Activated naive CD4-positive, alpha-beta T cell (primary cell): Measurements from ENCODE around the gene GAPDH.
A peak's percentile ranks its signal among the peaks of the same experiment; 100 is the strongest.
"Not testable (repeated sequence)": the region's sequence is repeated elsewhere in the genome, so short reads cannot be mapped to it uniquely, and the experiment has no call there.

Source experiments
- DNase-seq, 4 experiments: peaks; one replicate each; lab custom pipeline; 2025; lab: John Stamatoyannopoulos, UW

The GAPDH gene

GRCh38 chr12:6563448-6564050, 29.2 kb downstream of the GAPDH start:
- peak; percentile 27 to 61 (median 38) for DNase-seq

DNA sequence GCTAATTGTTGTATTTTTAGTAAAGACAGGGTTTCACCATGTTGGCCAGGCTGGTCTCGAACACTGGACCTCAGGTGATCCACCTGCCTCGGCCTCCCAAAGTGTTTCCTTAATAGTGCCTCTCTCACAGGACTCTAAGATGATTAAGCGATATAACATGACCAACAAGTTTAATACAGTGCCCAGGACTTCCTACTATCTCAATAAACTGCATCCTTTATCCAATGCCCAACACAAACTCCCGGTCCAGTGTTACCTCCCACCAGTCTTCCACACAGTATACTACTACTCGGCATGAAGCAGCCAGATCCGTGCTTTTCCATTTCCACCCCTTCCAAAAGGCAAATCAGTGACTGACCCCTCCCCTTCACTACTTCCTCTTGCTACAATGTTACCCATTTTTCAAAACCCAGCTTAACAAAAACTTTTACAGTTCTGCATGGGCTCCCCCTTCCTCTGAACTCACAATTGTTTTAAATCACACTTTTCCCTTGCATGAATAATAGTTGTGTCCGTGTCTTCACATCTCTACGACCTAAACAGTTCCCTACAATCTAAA, 32.9 kb downstream of the GAPDH start:
- DNase-seq, result no peak

DNA sequence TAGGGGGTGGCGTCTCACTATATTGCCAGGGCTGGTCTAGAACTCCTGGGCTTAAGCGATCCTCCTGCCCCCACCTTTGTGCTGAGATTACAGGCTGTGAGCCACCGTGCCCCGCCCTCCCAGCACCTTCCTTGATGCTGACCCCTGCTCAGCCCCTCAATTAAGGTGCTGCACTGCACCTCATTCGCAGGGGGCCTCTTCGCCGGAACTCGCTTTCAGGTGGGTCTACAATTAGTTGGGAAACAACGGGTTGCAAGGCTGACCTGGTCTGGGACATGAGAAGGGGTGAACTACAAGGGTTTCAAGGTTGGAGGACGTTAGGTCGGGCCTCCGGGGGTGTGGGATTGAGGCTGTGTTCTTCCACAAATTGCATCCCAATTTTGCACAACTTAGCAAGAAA, 35.0 kb downstream of the GAPDH start:
- no peak for DNase-seq

DNA sequence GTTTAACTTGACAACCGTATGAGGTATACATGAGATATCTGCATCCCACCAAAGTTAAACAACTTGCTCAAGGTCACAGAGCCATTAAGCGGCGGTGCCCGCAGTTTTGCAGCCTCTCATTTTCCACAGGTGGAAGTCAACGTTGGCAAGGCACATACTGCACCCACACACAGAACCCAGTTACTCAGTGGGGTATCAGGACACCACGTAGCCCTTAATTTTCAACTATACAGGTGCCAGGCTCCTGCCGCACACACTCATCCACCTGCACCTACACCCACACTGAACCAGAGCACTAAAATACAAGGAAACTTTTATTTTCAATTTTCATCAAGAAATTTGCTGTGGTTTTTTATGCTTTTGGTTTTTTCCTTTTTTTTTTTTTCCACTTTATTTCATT, 35.5 kb downstream of the GAPDH start:
- DNase-seq, result no peak

DNA sequence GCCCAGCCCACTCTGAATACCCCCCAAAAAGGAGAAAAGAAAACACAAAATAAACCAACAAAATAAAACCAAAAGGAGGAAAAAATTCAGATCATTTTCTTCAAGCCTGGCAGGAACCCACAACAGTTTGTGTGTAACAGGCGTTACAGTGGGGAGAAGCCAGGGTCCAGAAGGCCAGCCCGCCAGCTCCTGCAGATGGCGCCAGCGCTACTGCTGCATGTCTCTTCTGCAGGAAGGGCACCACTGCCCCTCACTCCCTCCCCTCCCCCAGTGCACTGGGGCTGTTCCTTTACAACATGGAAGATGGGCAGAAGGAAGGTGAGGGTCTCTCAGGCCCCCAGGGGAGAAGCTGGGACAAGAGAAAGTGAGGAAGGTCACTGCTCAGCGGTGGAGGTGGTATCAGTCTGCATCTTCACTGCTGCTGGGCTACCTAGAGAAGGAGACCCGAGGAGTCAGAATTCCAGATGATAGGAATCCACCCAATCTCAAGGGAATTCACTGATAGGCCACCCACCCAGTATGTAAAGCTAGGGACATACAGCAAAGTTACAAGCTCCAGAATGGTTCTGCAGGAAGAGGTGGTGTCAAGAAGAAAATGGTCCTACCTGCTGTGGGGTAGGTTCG, 36.1 kb downstream of the GAPDH start:
- peak in 1 of 4 experiments; percentile 24 for DNase-seq

DNA sequence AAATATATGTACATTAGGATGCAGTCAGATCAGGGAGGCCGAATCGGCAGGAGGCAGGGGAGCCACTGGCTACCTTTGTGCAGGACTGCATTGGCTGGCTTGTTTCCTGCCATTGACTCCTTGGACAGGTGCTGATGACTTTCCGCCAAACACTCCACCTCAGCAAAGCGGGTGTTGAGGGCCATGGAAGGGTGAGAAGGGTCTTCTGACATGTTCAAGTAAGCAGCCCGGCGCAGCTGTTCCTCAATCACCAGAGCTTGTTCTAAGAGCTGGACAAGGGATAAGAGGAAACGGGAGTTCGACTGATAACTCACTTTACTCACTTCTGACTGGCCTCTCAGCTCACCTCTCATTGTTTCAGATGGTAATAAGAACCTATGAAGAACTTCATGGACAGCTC, 38.7 kb downstream of the GAPDH start:
- DNase-seq, result no peak

DNA sequence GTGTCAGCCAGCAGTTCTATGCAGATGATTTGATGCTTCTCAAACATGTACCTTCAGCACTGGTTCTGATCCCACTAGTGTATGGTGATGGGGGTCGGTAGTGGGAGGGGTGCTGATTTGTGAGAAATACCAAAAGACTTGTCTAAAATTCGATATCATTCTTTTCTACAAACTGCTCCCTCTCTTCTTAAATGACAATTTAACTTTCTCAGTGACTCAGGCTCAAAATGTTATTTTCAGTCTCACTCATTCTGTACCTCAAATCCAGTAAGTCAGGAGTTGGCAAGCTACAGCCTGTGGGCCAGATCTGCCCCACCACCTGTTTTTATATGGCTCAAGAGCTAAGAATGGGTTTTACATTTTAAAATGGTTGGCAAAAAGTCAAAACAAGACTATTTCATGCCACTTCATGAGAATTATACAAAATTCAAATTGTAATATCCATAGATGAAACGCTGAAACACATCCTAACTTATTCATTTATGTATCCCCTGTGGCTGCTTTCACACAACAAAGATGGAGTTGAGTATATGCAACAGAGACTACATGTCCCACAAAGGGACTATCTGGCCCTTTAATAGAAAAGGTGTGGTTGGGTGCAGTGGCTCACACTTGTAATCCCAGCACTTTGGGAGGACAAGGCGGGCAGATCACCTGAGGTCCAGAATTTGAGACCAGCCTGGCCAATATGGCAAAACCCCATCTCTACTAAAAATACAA, 40.4 kb downstream of the GAPDH start:
- DNase-seq, result no peak

DNA sequence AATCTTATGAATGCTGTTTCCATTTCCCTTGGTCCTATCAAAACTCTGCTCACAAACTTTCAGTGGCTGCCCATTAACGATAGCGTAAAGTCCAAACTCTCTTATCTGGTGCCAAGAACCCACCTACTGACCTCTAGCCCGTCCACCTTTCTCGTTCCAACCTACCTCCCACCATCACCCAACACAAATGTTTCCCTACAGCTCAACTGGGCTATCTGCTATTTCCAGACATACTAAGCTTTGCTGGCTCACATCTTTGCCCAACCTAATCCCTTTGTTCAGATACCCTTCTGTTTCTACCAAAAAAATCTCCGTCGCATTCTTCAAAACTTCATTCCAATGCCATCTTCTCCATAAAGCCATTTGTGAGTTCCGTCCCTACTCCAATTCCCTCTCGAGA, 41.3 kb downstream of the GAPDH start:
- DNase-seq, result no peak

DNA sequence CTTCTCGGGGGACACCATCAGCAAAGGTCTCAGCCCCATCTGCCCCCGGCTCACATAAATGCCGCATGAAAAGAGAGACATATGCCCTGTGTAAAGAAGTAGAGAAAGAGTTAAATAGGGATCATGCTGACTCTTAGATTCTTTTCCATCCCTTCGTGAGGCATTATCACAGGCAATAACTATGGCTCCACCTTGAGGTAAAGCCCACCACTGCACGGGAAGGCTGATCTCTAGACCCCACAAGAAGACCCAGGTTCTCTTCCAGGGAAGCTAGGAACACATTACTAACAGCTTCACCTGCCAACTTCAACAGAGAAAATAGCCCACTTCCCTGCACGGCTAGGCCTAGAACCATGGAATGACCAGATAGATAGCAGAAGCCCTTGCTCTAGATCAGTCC, 47.9 kb downstream of the GAPDH start:
- no peak for DNase-seq

DNA sequence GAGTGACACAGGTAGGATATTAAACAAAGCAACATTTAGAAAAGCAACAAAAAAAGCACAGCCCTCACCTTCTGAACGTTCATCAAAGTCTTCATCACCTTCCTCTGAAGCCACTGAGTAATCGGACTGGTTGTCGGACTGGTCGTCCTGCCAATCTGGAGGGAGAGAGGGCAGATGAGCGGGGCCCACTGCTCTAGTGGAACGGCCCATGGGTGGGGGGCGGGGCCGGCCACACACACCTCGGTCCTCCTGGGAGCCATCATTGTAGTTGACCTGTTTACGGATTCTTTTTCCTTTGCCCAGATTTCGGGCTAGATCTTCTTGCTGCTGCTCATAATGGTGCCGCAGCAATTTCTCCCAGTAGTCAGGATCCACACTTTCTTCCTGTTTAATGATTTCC, 48.6 kb downstream of the GAPDH start:
- no peak for DNase-seq

DNA sequence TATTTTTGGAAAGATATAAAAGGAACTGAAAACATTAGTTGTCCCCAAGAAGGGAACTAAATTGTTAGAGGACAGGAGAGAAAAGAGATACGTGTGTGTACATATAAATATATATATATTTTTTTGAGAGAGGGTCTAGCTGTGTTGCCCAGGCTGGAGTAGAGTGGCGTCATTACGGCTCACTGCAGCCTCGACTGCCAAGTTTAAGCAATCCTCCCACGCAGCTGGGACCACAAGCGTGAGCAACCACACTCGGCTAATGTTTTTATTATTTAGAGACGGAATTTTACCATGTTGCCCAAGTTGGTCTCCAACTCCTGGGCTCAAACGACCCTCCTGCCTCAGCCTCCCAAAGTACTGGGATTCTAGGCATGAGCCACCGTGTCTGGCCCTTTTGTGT, 50.0 kb downstream of the GAPDH start:
- no peak for DNase-seq

GRCh38 chr12:6586569-6586968, 52.3 kb downstream of the GAPDH start:
- not testable (repeated sequence) for DNase-seq
